T-helper 1 cell (primary cell): ENCODE measurements around the gene CACNG5.

ENCODE experiments used
- DNase-seq, 5 donors: peaks; one replicate each; pipeline ENCODE4 v3.0.0-alpha.2; 2012 to 2020

The CACNG5 gene

DNA sequence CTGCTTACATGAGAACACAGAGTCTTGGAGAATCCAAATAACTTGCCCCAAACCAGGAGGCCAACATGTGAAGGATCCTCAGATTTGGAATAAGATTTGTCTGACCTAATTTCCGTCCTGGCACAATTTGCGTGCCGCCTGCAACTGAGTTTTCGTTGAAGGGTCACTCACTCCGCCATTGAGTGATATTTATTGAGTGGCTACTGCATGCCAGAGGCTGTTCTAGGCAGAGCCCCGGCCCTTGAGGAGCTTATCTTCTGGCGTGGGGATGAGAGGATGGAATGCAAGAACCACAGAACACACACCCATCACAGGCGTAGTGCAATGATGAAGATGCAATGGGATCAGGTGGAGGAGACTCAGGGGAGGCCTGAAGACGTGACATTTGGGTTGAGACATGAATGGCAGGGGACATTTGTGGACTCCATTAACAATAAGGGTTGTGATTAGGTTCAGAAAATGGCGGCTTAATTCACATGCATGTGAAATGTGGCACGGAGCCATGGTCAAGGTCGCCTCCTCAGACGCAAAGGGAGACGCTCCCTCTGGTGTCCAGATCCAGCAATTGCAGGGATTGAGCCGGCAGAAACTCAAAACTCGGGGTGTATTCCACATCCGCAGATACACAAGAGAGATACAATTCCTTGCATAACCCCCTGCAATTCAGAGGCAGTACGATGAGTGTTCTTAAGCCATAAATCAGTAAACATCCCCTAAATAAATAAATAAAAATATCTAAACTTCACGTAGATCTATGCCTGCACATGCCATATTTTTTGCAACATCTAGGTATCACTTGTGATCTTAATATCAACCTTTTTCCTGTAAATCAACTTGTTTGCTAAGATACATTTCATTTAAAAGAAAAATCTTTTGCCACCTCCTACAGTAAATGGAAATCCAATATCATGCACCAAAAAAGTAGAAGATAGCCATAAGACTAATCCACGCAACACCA is 71.7 kb downstream of the CACNG5 start:
- DNase-seq = peak; percentile 20 to 57 (median 31)

DNA sequence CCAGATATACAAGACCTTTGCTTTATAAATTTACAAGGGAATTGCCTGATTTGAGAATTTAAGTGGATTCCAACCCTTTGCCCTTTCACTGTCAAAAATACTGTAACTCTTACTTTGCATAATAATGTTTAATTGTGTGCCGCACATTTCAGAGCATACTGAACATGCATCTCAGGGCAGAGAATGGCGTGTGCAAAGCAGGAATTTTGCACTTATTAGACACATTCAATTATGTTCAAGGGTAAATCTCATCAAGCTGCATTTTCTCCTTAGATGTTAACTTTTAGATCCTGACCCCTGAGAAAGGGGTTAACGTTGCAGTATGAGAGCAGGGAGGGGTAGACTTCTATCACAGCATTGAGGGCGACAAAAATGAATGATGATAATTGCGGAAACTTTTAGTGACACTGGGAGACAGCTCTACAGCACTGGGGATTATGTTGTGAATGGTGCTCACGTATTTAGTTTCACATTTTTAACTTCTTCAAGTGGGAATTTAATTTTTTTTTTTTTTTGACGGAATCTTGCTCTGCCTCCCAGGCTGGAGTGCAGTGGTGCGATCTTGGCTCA is 75.0 kb downstream of the CACNG5 start:
- DNase-seq = no peak

DNA sequence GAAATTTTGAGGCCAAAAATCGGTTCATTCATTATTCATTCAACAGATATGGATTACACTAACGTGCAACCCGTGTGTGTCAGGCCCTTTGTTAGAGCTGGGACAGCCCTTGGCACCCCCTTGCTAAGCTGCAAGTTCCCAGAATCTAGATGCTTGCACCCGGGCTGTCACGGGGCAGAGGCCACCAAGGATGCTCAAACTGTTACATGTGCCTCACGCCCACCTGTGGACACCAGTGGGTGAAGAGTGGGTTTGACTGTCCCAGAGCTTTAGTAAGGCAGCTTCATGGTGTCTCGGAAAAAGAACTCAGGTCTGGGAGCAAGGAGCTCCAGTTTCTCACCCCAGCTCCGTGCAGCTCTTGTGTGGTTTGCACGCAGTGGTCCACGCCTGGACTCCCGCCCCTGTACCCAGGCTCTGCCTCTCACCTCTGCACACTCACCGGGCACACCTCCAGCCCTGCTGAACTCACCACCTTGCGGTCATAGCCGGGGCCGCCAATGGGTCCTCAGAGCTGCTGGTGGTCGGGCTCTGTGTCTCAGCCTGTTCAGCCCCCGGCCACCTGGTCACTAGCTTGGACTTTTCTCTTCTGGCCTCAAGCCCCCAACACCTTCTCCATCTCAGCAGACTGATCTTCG is 75.9 kb downstream of the CACNG5 start:
- no peak for DNase-seq

DNA sequence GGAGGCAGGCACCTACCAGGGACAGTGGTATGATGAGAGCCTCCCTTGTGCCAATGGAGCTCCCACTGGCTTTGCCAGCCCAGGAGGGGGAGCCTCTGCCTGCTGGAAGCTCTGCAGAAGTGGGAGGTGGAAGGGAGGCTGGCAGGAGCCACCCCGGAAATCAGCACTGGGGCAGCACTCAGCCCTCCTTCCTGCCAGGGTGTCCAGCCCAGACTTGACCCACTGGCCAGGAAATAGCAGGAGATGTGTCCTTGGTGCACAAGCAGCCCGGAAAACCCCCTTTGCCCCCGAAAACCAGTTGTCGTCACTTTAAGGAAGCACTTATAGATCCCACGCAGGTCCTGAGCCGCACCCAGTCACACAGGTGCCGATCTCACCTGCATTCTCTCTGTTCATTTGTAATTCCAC is 80.3 kb downstream of the CACNG5 start:
- DNase-seq = no peak

- no peak for DNase-seq
Measured at GRCh38 chr17:66915792-66916191, 80.9 kb downstream of the CACNG5 start.

DNA sequence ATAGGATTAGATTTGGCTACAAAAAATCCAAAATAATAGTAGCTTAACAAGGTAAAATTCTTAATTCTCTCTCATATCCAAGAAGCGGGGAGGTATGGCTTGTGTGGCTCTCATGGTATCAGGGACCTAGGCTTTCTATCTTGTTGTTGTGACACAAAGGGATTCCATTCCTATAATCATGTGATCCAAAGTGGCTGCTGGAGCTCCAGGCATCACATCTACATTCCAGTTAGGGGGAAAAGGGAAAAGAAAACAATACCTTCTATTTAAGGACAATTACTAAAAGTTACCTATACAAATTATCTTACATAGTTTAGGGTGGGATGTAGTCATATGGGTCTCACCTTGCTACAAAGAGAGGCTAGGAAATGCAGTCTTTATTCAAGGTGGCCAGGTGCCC is 82.0 kb downstream of the CACNG5 start:
- DNase-seq = no peak

DNA sequence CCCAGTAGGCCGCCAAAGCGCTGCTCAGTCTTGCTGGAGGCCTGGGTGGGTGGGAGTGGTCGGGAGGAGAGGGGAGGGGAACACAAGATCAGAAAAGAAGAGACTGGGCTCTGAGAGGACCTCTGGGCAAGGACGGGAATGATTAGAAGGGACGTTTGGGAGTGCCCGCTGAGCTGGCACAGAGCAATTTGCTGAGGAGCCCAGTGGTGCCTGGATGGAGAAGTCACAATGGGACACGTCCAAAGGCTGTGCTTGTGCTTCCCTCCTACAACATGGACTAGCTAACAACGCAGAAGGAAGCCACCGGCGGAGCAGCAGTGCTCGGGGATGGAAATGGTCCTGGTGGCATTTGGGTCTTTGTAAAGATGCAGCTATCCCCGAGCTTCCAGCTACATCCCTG is 84.0 kb downstream of the CACNG5 start:
- DNase-seq = no peak

- no peak for DNase-seq
Measured at GRCh38 chr17:66920435-66920834, 85.5 kb downstream of the CACNG5 start.

GRCh38 chr17:66920950-66921349 is 86.0 kb downstream of the CACNG5 start:
- no peak for DNase-seq

DNA sequence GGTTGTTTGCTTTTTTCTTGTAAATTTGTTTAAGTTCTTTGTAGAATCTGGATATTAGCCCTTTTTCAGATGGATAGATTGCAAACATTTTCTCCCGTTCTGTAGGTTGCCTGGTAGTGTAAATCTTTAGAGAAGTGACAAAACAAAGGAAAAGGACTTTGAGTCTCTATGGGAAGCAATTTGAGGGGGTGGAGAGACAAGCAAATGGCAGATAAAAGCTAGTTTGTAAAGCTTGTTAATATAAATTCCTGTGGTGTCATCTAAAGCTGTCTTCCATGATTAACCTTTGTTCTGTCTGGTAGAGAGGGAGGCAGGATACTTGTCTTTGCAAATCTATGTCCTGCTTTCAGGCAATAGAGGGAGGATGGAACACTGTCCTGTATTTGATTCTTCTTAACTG is 89.0 kb downstream of the CACNG5 start:
- DNase-seq = no peak

- no peak for DNase-seq
Measured at GRCh38 chr17:66925811-66926500, 91.0 kb downstream of the CACNG5 start.

DNA sequence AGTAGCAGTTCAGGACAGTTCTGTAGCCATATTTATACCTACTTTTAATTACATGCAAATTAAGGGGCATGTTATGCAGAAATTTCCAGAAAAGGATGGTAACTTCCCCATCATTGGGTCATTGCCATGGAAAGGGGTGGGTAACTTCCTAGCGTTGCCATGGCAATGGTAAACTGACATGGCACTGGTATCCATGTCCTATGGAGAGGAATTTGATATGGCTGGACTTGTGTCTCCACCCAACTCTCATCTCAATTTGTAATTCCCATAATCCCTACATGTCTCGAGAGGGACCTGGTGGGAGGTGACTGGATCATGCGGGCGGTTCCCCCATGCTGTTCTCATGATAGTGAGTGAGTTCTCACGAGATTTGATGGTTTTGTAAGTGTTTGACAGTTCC is 94.0 kb downstream of the CACNG5 start:
- DNase-seq = no peak

DNA sequence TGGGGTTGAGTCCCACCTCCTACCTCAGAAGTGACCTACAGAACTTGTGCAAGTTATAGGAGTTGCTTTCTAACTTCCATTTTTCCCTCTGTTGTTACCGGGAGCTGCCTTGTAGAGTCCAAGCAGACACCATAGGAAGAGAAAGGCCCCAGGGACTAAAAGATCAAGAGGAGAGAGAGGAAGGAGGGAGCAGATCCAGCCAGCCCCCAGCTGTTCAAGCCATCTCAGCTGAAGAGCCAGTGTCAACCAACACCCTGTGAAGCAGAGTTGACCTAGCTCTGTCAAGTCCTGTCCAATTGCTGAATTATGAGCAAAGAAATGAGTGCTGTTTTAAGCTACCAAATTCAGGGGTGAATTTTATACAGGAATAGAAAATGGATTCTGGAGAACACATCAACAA is 94.7 kb downstream of the CACNG5 start:
- DNase-seq = no peak

DNA sequence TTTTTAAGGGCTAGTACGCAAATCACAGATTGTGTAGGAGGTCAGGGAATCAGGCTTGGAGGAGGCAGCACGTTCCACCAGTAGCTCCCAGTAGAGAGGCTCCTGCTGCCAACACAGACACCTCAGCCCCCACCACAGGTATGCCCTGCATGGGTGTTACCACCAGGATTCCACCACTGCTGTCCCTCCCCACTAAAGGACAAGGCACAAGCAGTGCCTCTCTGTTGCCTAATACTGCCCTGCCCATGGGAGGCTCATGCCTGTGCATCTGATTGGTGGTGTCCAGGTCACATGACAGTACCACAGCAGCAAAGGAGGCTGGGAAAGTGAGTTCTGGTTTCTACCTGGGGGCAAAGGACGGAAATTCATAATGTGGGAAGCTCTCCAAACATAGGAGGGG is 96.0 kb downstream of the CACNG5 start:
- DNase-seq = no peak

DNA sequence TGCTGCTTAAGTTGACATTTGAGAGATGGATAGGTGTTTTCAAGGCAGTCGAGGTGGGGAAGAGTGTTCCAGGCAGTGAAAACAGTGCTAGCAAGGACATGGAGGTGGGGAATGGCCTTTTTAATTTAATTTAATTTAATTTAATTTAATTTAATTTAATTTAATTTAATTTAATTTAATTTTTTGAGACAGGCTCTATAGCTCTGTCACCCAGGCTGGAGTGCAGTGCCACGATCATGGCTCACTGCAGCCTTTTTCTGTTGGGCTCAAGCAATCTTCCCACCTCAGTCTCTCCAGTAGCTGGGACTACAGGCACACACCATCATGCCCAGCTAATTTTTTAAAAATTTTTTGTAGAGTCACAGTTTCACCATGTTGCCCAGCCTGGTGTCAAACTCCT is 97.4 kb downstream of the CACNG5 start:
- DNase-seq = no peak

- no peak for DNase-seq
Measured at GRCh38 chr17:66934040-66934439, 99.1 kb downstream of the CACNG5 start.
